Measurements from ENCODE around the gene PIEZO2. TPM values are rescaled to one million over a fixed set of nuclear protein-coding genes. Genes with fewer than 3 reads are reported as not detected.

Gene PIEZO2
- total and polyA plus RNA-seq, 2 of the 8 experiments (the other 6 are each of a cell fraction or from before 2014, with no cell fraction given): 4.7 to 16.5 TPM

GRCh38 chr18:10989486-10989885, 159.9 kb downstream of the PIEZO2 start:
- H3K4me3 ChIP-seq (ENCODE audit: extremely low read depth in 1 of 4, insufficient read depth in 2 of 4, low read depth in 3 of 4, low read length in 4 of 4): no peak overlapping the region
- H3K79me1 ChIP-seq (ENCODE audit: low read depth, low read length): no peaks in the 10 kb centered on the region
- H2BK5ac ChIP-seq (ENCODE audit: low read depth, low read length): no peak overlapping the region
- no peaks in the 10 kb centered on the region for H3K27me3 ChIP-seq (replicated peaks in 1 of 4; ENCODE audit: control insufficient read depth in 3 of 4, extremely low read depth in 1 of 4, insufficient read depth in 3 of 4, low read length in 3 of 4)
- no peak overlapping the region for H4K8ac ChIP-seq (ENCODE audit: extremely low read depth, insufficient read depth, low read length)
- no peaks in the 10 kb centered on the region for H3K23me2 ChIP-seq (ENCODE audit: low read depth, low read length)
- POLR2A ChIA-PET (ENCODE audit: partially characterized antibody): no interaction called here
- no peak for DNase-seq (ENCODE audit: low read depth in 1 of 2, low spot score in 2 of 2)
- no peak overlapping the region for H3K23ac ChIP-seq (ENCODE audit: insufficient read length)
- H3K4me2 ChIP-seq (ENCODE audit: insufficient read depth in 1 of 2, low read depth in 2 of 2, low read length in 2 of 2): no peak overlapping the region
- no peaks in the 10 kb centered on the region for H3K79me2 ChIP-seq (ENCODE audit: control insufficient read depth in 1 of 2, insufficient read depth in 2 of 2, low read length in 2 of 2)
- no peak overlapping the region for H3K56ac ChIP-seq (replicated peaks; ENCODE audit: insufficient read length, low read depth, low read length)
- H2BK12ac ChIP-seq (ENCODE audit: low read depth, low read length): no peak overlapping the region
- no peaks in the 10 kb centered on the region for H3K36me3 ChIP-seq (ENCODE audit: control insufficient read depth in 2 of 4, insufficient read depth in 4 of 4, low read length in 3 of 4)
- no peaks in the 10 kb centered on the region for H4K20me1 ChIP-seq (replicated peaks in 1 of 2; ENCODE audit: control insufficient read depth in 1 of 2, insufficient read depth in 2 of 2, low read length in 2 of 2)
- no peak overlapping the region for H4K5ac ChIP-seq (ENCODE audit: insufficient read length, low read depth, low read length)
- TF ChIP-seq SIRT6 (IDR thresholded peaks at IDR 0.05; ENCODE audit: low read length): no peak
- no peak for TF ChIP-seq CHD1 (IDR thresholded peaks at IDR 0.05; ENCODE audit: low read depth, low read length)
- TF ChIP-seq TEAD4 (IDR thresholded peaks at IDR 0.05; ENCODE audit: low read depth, low read length): no peak
- no peak for TF ChIP-seq GTF2F1 (IDR thresholded peaks at IDR 0.05; ENCODE audit: borderline replicate concordance, low read depth, low read length)
- no peak for TF ChIP-seq POLR2AphosphoS5 (IDR thresholded peaks at IDR 0.05; ENCODE audit: low read depth, low read length)
- TF ChIP-seq GABPA (IDR thresholded peaks at IDR 0.05; ENCODE audit: borderline replicate concordance, insufficient read depth, low read length): no peak
- TF ChIP-seq TBP (IDR thresholded peaks at IDR 0.05; ENCODE audit: low read depth, low read length): no peak
- TF ChIP-seq RBBP5 (IDR thresholded peaks at IDR 0.05; ENCODE audit: borderline replicate concordance, low read depth, low read length): no peak
- no peak for TF ChIP-seq BCL11A (IDR thresholded peaks at IDR 0.05; ENCODE audit: low read depth in 2 of 2, low read length in 2 of 2)
- no peak for TF ChIP-seq RXRA (IDR thresholded peaks at IDR 0.05; ENCODE audit: insufficient read depth, low read depth, low read length)
- H3K18ac ChIP-seq (ENCODE audit: extremely low read depth, low read length): no peak overlapping the region
- H2BK20ac ChIP-seq (ENCODE audit: low read length): no peak overlapping the region
- no peak overlapping the region for H3K14ac ChIP-seq (ENCODE audit: insufficient read length)
- FAIRE-seq: no peak
- CTCF ChIA-PET (ENCODE audit: partially characterized antibody): no interaction called here
- no peak overlapping the region for H2AK5ac ChIP-seq (ENCODE audit: low read depth, low read length)
- H4K91ac ChIP-seq (replicated peaks; ENCODE audit: insufficient read length, low read length): no peak overlapping the region
- peaks cover 0 to 8% of the 10 kb centered on the region in 2 experiments; a peak in 2 of 4 replicates for H3K9me3 ChIP-seq (ENCODE audit: insufficient read depth in 2 of 2, low read depth in 1 of 2, low read length in 1 of 2)
- WGBS, 2 experiments (ENCODE audit: extremely low coverage in 1 of 2, insufficient coverage in 1 of 2, insufficient read length in 1 of 2, insufficient replicate concordance in 2 of 2, low coverage in 1 of 2, low lambda C conversion rate in 2 of 2, missing lambda C conversion rate in 1 of 2): 94% methylated on average over 2 of the region's 2 CpGs; no CpG with 5 or more reads in 1 of the 2 experiments
- H3K4me1 ChIP-seq (replicated peaks in 1 of 4; ENCODE audit: control insufficient read depth in 3 of 4, insufficient read depth in 4 of 4, low read length in 3 of 4): no peaks in the 10 kb centered on the region
- no peak overlapping the region for H3K4ac ChIP-seq (replicated peaks; ENCODE audit: insufficient read length, low read depth, low read length)
- H2BK120ac ChIP-seq (replicated peaks; ENCODE audit: low read depth, low read length): no peak overlapping the region
- no peak overlapping the region for H3K9ac ChIP-seq (replicated peaks in 1 of 4; ENCODE audit: extremely low read depth in 1 of 4, low read depth in 3 of 4, low read length in 3 of 4)
- no peak overlapping the region for H2AFZ ChIP-seq (ENCODE audit: low read length)
- no peak overlapping the region for H2BK15ac ChIP-seq (ENCODE audit: low read length)
- H3K27ac ChIP-seq (ENCODE audit: low read depth, low read length): no peak overlapping the region
